Measurements from ENCODE around the gene KAZN.

DNA sequence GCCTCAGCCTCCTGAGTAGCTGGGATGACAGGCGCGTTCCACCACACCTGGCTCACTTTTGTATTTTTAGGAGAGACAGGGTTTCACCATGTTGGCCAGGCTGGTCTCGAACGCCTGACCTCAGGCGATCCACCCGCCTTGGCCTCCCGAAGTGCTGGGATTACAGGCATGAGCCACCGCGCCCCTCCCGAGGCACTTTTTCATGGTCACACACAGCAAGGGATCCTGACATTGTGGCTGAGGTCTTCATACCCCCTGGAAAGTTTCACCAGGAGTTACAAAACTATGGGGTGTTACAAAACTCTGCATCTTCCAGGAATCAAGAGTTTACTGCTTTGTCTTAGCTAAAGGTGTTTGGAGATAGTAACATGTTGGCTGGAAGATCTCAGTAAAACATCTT, 320.8 kb downstream of the KAZN start:
- TF ChIP-seq HDGF (IDR thresholded peaks at IDR 0.05; ENCODE audit: borderline replicate concordance), result no peak
- TF ChIP-seq, protein P1, sequence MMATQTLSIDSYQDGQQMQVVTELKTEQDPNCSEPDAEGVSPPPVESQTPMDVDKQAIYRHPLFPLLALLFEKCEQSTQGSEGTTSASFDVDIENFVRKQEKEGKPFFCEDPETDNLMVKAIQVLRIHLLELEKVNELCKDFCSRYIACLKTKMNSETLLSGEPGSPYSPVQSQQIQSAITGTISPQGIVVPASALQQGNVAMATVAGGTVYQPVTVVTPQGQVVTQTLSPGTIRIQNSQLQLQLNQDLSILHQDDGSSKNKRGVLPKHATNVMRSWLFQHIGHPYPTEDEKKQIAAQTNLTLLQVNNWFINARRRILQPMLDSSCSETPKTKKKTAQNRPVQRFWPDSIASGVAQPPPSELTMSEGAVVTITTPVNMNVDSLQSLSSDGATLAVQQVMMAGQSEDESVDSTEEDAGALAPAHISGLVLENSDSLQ (IDR thresholded peaks at IDR 0.05), result no peak
- TF ChIP-seq FOXM1 (IDR thresholded peaks at IDR 0.05; ENCODE audit: borderline replicate concordance), result no peak
- no peak for TF ChIP-seq BHLHE40 (IDR thresholded peaks at IDR 0.05; ENCODE audit: borderline replicate concordance)
- no peak for TF ChIP-seq L3MBTL2 (conservative IDR thresholded peaks at IDR 0.05)
- no peak for TF ChIP-seq CTBP1 (IDR thresholded peaks at IDR 0.05; ENCODE audit: borderline replicate concordance)

Measured in HEK293T (cell line).